H1 (cell line): Measurements from ENCODE around the gene SCN10A. TPM values are rescaled to one million over a fixed set of nuclear protein-coding genes. Genes with fewer than 3 reads are reported as not detected.

Experiments used
- CTCF ChIA-PET: fragments of 300-600 bp; sonication (Branson Sonifier 250); formaldehyde crosslinking; loops from one replicate; lab custom pipeline; 2021; ENCODE audit not compliant: partially characterized antibody; lab: Charles Lee
- POLR2A ChIA-PET: fragments of 300-600 bp; sonication (Branson Sonifier 250); formaldehyde crosslinking; loops from one replicate; lab custom pipeline; 2021; ENCODE audit warnings: inconsistent platforms; ENCODE audit not compliant: partially characterized antibody; lab: Charles Lee
- DNase-seq, 2 experiments: peaks; one replicate each; pipeline versions ENCODE4 v3.0.0 to v3.0.0-alpha.2; 2010 to 2022; ENCODE audit warnings: low spot score in 2 of 2, low read depth in 1 of 2, mixed read lengths in 1 of 2
- FAIRE-seq: peaks from 2 replicates; lab custom pipeline; 2011; peaks lifted over from hg19 to GRCh38; lab: Jason Lieb, UNC
- H2AFZ ChIP-seq: 2 replicates; pipeline ENCODE4 v1.8.1; 2012; ENCODE audit warnings: low read length, inconsistent platforms
- H2AK5ac ChIP-seq: 2 replicates; pipeline ENCODE4 v1.6.1; 2013; ENCODE audit warnings: low read depth, low read length
- H2BK120ac ChIP-seq: replicated peaks from 2 replicates; pipeline ENCODE3; 2013; ENCODE audit warnings: low read depth, low read length, inconsistent platforms
- H2BK12ac ChIP-seq: 2 replicates; pipeline ENCODE4 v1.6.1; 2013; ENCODE audit warnings: low read depth, low read length
- H2BK15ac ChIP-seq: 2 replicates; pipeline ENCODE4 v1.6.1; 2013; ENCODE audit warnings: low read length
- H2BK20ac ChIP-seq: 2 replicates; pipeline ENCODE4 v1.6.1; 2013; ENCODE audit warnings: low read length
- H2BK5ac ChIP-seq: 2 replicates; pipeline ENCODE4 v1.6.1; 2013; ENCODE audit warnings: low read depth, low read length
- H3K14ac ChIP-seq: 2 replicates; pipeline ENCODE4 v1.6.1; 2013; ENCODE audit warnings: inconsistent platforms; ENCODE audit not compliant: insufficient read length
- H3K18ac ChIP-seq: 2 replicates; pipeline ENCODE4 v1.6.1; 2013; ENCODE audit warnings: low read length; ENCODE audit errors: extremely low read depth
- H3K23ac ChIP-seq: 2 replicates; pipeline ENCODE4 v1.6.1; 2013; ENCODE audit warnings: inconsistent platforms; ENCODE audit not compliant: insufficient read length
- H3K23me2 ChIP-seq: 2 replicates; pipeline ENCODE4 v1.6.1; 2013; ENCODE audit warnings: low read depth, low read length
- H3K27ac ChIP-seq: 2 replicates; pipeline ENCODE4 v1.6.1; 2011; ENCODE audit warnings: low read depth, low read length, inconsistent platforms
- H3K27me3 ChIP-seq, 4 experiments: replicated peaks in 1 of 4; 1 replicate in 1 of 4; 2 replicates in 3 of 4; pipeline versions ENCODE4 v1.6.1 to v1.8.1; 2011 to 2013; ENCODE audit warnings: low read length in 3 of 4, mild to moderate bottlenecking in 3 of 4, inconsistent platforms in 2 of 4, mixed read lengths in 2 of 4, moderate library complexity in 1 of 4; ENCODE audit not compliant: control insufficient read depth in 3 of 4, insufficient read depth in 3 of 4; ENCODE audit errors: extremely low read depth in 1 of 4
- H3K36me3 ChIP-seq, 4 experiments: 2 replicates each; pipeline versions ENCODE4 v1.6.1 to v1.8.1; 2011 to 2013; ENCODE audit warnings: mild to moderate bottlenecking in 4 of 4, low read length in 3 of 4, moderate library complexity in 2 of 4, control low read depth in 1 of 4, inconsistent platforms in 1 of 4; ENCODE audit not compliant: insufficient read depth in 4 of 4, control insufficient read depth in 2 of 4
- H3K4ac ChIP-seq: replicated peaks from 2 replicates; pipeline ENCODE3; 2013; ENCODE audit warnings: low read length, low read depth, mixed read lengths, inconsistent platforms; ENCODE audit not compliant: insufficient read length
- H3K4me1 ChIP-seq, 4 experiments: replicated peaks in 1 of 4; 1 replicate in 1 of 4; 2 replicates in 3 of 4; pipeline versions ENCODE4 v1.6.1 to v1.8.1; 2011 to 2013; ENCODE audit warnings: low read length in 3 of 4, inconsistent platforms in 2 of 4, mixed read lengths in 1 of 4; ENCODE audit not compliant: insufficient read depth in 4 of 4, control insufficient read depth in 3 of 4
- H3K4me2 ChIP-seq, 2 experiments: 2 replicates each; pipeline versions ENCODE4 v1.6.1 to v1.8.1; 2011 to 2013; ENCODE audit warnings: low read depth in 2 of 2, low read length in 2 of 2, control low read depth in 1 of 2, inconsistent platforms in 1 of 2, mild to moderate bottlenecking in 1 of 2; ENCODE audit not compliant: insufficient read depth in 1 of 2
- H3K4me3 ChIP-seq, 4 experiments: fragments of 200-600, 300-600 bp in 1 of 4; sonication (generic), shearing (Covaris generic), sonication (Bioruptor Twin) in 1 of 4; 2 replicates each; pipeline versions ENCODE4 v1.5.1 to v1.8.1; 2011 to 2016; ENCODE audit warnings: low read length in 4 of 4, low read depth in 3 of 4, control low read depth in 2 of 4, inconsistent platforms in 2 of 4, mild to moderate bottlenecking in 2 of 4, mixed read lengths in 1 of 4, moderate library complexity in 1 of 4; ENCODE audit not compliant: insufficient read depth in 2 of 4; ENCODE audit errors: extremely low read depth in 1 of 4
- H3K56ac ChIP-seq: replicated peaks from 2 replicates; pipeline ENCODE3; 2013; ENCODE audit warnings: low read depth, mild to moderate bottlenecking, mixed read lengths, low read length, inconsistent platforms; ENCODE audit not compliant: insufficient read length
- H3K79me1 ChIP-seq: 2 replicates; pipeline ENCODE4 v1.6.1; 2013; ENCODE audit warnings: low read depth, low read length, control low read depth
- H3K79me2 ChIP-seq, 2 experiments: 2 replicates each; pipeline versions ENCODE4 v1.6.1 to v1.8.1; 2012 to 2013; ENCODE audit warnings: low read length in 2 of 2, mild to moderate bottlenecking in 2 of 2, inconsistent platforms in 1 of 2; ENCODE audit not compliant: insufficient read depth in 2 of 2, control insufficient read depth in 1 of 2
- H3K9ac ChIP-seq, 4 experiments: replicated peaks in 1 of 4; 1 replicate in 1 of 4; 2 replicates in 3 of 4; pipeline versions ENCODE4 v1.6.1 to v1.8.1; 2011 to 2013; ENCODE audit warnings: low read depth in 3 of 4, low read length in 3 of 4, control low read depth in 2 of 4, mild to moderate bottlenecking in 2 of 4, moderate library complexity in 2 of 4, inconsistent platforms in 1 of 4; ENCODE audit errors: extremely low read depth in 1 of 4
- H3K9me3 ChIP-seq, 2 experiments: 2 replicates each; pipeline versions ENCODE4 v1.6.1 to v1.8.1; 2012 to 2013; ENCODE audit warnings: mild to moderate bottlenecking in 2 of 2, moderate library complexity in 2 of 2, control low read depth in 1 of 2, inconsistent platforms in 1 of 2, low read depth in 1 of 2, low read length in 1 of 2, mixed read lengths in 1 of 2; ENCODE audit not compliant: insufficient read depth in 2 of 2
- H4K20me1 ChIP-seq, 2 experiments: replicated peaks in 1 of 2; 2 replicates each; pipeline versions ENCODE3 to v1.8.1; 2011 to 2013; ENCODE audit warnings: inconsistent platforms in 2 of 2, low read length in 2 of 2, mild to moderate bottlenecking in 1 of 2; ENCODE audit not compliant: insufficient read depth in 2 of 2, control insufficient read depth in 1 of 2
- H4K5ac ChIP-seq: 2 replicates; pipeline ENCODE4 v1.6.1; 2013; ENCODE audit warnings: low read length, low read depth, mixed read lengths, inconsistent platforms; ENCODE audit not compliant: insufficient read length
- H4K8ac ChIP-seq: 2 replicates; pipeline ENCODE4 v1.8.0; 2013; ENCODE audit warnings: mild to moderate bottlenecking, moderate library complexity, low read length, inconsistent platforms; ENCODE audit not compliant: insufficient read depth; ENCODE audit errors: extremely low read depth
- H4K91ac ChIP-seq: replicated peaks from 2 replicates; pipeline ENCODE3; 2013; ENCODE audit warnings: low read length, mixed read lengths, inconsistent platforms; ENCODE audit not compliant: insufficient read length
- BACH1 ChIP-seq: IDR thresholded peaks from 2 replicates; pipeline ENCODE4 v1.6.1; 2012; ENCODE audit warnings: low read length, improper control_type of control experiment
- GABPA ChIP-seq: IDR thresholded peaks from 2 replicates; pipeline ENCODE4 v1.6.1; 2011; ENCODE audit warnings: mild to moderate bottlenecking, low read length, moderate library complexity, borderline replicate concordance; ENCODE audit not compliant: insufficient read depth
- HDAC6 ChIP-seq: IDR thresholded peaks from one replicate; pipeline ENCODE4 v1.7.1; 2012; ENCODE audit warnings: low read depth, mild to moderate bottlenecking, inconsistent platforms, low read length, moderate library complexity
- KDM5A ChIP-seq: fragments of 200-600 bp; IDR thresholded peaks from 2 replicates; pipeline ENCODE4 v1.7.1; 2012; ENCODE audit warnings: mild to moderate bottlenecking, low read length, inconsistent platforms, mixed read lengths
- SIX5 ChIP-seq: IDR thresholded peaks from 2 replicates; pipeline ENCODE4 v1.6.1; 2011; ENCODE audit warnings: mild to moderate bottlenecking, low read depth, low read length
- SP2 ChIP-seq: IDR thresholded peaks from 2 replicates; pipeline ENCODE4 v1.6.1; 2012; ENCODE audit warnings: mild to moderate bottlenecking, low read length, inconsistent platforms
- SRF ChIP-seq: IDR thresholded peaks from 2 replicates; pipeline ENCODE4 v1.6.1; 2011; ENCODE audit warnings: mild to moderate bottlenecking, low read depth, low read length, moderate library complexity
- TAF1 ChIP-seq: IDR thresholded peaks from 2 replicates; pipeline ENCODE4 v1.6.1; 2011; ENCODE audit warnings: mild to moderate bottlenecking, low read depth, low read length
- TEAD4 ChIP-seq: IDR thresholded peaks from 2 replicates; pipeline ENCODE4 v1.6.1; 2012; ENCODE audit warnings: low read depth, low read length, inconsistent platforms, mixed read lengths
- ZNF274 ChIP-seq: IDR thresholded peaks from 2 replicates; pipeline ENCODE4 v1.7.0; 2012; ENCODE audit warnings: low read length, borderline replicate concordance; ENCODE audit errors: extremely low read depth
- WGBS, 2 experiments: shearing (Covaris generic) in 1 of 2; methylation state at CpG; one replicate each; pipeline versions ENCODE4 v1.1.6 to v1.1.7; 2013 to 2015; ENCODE audit warnings: low lambda C conversion rate in 2 of 2, mixed read lengths in 2 of 2, inconsistent platforms in 1 of 2, low coverage in 1 of 2, missing lambda C conversion rate in 1 of 2; ENCODE audit not compliant: insufficient replicate concordance in 2 of 2, insufficient coverage in 1 of 2, insufficient read length in 1 of 2; ENCODE audit errors: extremely low coverage in 1 of 2, missing lambda C conversion rate in 1 of 2; 5-methylcytosine and 5-hydroxymethylcytosine counted together
- polyA plus RNA-seq, 7 experiments: library from polyadenylated mRNA; depleted of rRNA in 3 of 7; stranded (reverse) in 5 of 7; unstranded in 2 of 7; fragments of >200 nt in 5 of 7; fragments of 200-250 nt in 2 of 7; gene quantifications; 1 replicate in 5 of 7; 2 replicates in 1 of 7; 4 replicates in 1 of 7; pipeline versions ENCODE4 v1.2.1 to v1.2.3, GENCODE V29; 2011 to 2013; ENCODE audit warnings: missing spikeins in 2 of 7, mixed read lengths in 2 of 7
- total RNA-seq: library from RNA; stranded (reverse); fragmentation: NEBNext Ultra II Directional; extraction: Animal tissue kit (Norgen Biotek cat#: 25700); gene quantifications from 2 replicates; pipeline ENCODE4 v1.2.1, GENCODE V29; 2021
- TF ChIP-seq, protein P1 (sequence below): IDR thresholded peaks from 2 replicates; pipeline ENCODE4 v1.6.1; 2012; ENCODE audit warnings: low read length, inconsistent platforms

The SCN10A gene
- total and polyA plus RNA-seq, 2 of the 8 experiments (the other 6 are each of a cell fraction or from before 2014, with no cell fraction given) = not detected

DNA sequence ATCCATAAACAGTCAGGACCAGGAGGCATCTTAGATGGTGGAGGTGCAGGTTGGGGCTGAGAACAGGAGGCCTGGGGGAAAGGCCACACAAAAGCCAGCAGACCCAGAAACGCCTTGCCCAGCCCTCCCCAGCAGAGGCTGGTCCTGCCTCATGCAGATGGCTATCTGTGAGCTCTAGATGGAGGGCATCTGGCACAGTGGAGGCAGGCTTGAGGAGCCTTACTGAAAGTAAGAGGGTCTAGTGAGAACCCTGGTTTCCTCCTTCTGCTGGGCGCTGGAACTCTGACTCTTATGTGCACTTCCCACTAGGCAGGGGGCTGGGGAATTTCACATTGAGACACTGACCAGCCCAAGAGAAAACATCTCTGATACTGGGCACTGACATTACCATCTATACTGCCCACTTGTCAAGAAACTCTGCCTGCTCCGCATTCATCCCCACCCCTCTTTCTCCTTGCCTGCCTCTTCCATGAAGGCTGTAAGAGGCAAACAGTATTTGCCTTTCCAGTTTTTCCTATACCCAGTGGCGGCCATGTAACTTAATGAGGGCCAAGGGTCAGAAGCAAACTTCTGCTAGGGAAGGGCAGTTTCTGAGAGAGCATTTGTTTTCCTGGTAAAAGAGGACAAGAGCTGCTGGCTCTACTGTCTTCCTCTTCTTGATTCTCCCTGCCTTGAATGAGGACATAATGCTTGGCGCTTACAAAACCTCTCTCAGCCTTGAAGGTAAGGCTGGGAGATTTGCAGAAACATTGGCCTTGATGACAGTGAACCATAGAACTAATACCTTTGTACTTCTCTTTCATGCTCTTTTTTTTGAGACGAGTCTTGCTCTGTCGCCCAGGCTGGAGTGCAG, 162.1 kb downstream of the SCN10A start:
- no peak for DNase-seq
- Histone ChIP-seq H4K5ac (no peak overlapping the region), H4K20me1 (peaks cover 0 to 5% of the 10 kb centered on the region in 2 experiments), H3K23ac (no peak overlapping the region), H2BK15ac (no peak overlapping the region), H3K4me2 (no peak overlapping the region), H3K23me2 (peaks cover 8% of the 10 kb centered on the region; the same call in 1 of the 2 replicates), H2AFZ (no peak overlapping the region), H3K79me1 (no peaks in the 10 kb centered on the region), H3K14ac (no peak overlapping the region), H3K79me2 (no peaks in the 10 kb centered on the region), H3K27ac (no peak overlapping the region), H3K9me3 (no peaks in the 10 kb centered on the region), H3K9ac (no peak overlapping the region), H4K91ac (no peak overlapping the region), H2BK20ac (no peak overlapping the region), H3K4me1 (peaks cover 0 to 17% (median 7%) of the 10 kb centered on the region in 4 experiments; a peak in 6 of 7 replicates), H3K56ac (no peak overlapping the region), H3K4me3 (no peak overlapping the region), H4K8ac (no peak overlapping the region; the same call in 1 of the 2 replicates), H3K27me3 (peaks cover 0 to 31% (median 17%) of the 10 kb centered on the region in 4 experiments; a peak in 6 of 7 replicates), H2BK12ac (0 out of 2 replicates have a peak overlapping the region, but pooled peaks have one; percentile 14), H2AK5ac (no peak overlapping the region), H3K18ac (no peak overlapping the region), H3K36me3 (no peaks in the 10 kb centered on the region), H2BK5ac (no peak overlapping the region), H2BK120ac (no peak overlapping the region), H3K4ac (no peak overlapping the region)
- no peak for FAIRE-seq
- ChIA-PET CTCF (interaction anchor here (0.7 to 14.0 kb wide), 17 partner anchors 16 to 346 kb away, joined by 3 to 506 read pairs (median 8); partner anchors contain the start of genes EXOG and SCN5A), POLR2A (no interaction called here)
- 91% methylated on average over 7 of the region's 7 CpGs; no CpG with 5 or more reads in 1 of the 2 experiments for WGBS, 2 experiments
- no peak for TF ChIP-seq BACH1
- TF ChIP-seq, protein P1, sequence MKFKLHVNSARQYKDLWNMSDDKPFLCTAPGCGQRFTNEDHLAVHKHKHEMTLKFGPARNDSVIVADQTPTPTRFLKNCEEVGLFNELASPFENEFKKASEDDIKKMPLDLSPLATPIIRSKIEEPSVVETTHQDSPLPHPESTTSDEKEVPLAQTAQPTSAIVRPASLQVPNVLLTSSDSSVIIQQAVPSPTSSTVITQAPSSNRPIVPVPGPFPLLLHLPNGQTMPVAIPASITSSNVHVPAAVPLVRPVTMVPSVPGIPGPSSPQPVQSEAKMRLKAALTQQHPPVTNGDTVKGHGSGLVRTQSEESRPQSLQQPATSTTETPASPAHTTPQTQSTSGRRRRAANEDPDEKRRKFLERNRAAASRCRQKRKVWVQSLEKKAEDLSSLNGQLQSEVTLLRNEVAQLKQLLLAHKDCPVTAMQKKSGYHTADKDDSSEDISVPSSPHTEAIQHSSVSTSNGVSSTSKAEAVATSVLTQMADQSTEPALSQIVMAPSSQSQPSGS = no peak
- no peak for TF ChIP-seq SP2
- TF ChIP-seq TEAD4 = no peak
- TF ChIP-seq HDAC6 = no peak
- TF ChIP-seq GABPA = no peak
- no peak for TF ChIP-seq SRF
- TF ChIP-seq KDM5A = no peak
- TF ChIP-seq SIX5 = no peak
- TF ChIP-seq ZNF274 = no peak
- no peak for TF ChIP-seq TAF1
